Activated CD8-positive, alpha-beta memory T cell treated with anti-CD3 and anti-CD28 coated beads, Interleukin-2, amount 50 U/mL, for 4 hours (primary cell): Measurements from ENCODE around the gene VENTX.
A peak's percentile ranks its signal among the peaks of the same experiment; 100 is the strongest.

Experiments used
- DNase-seq: peaks from one replicate; pipeline ENCODE4 v3.0.0-alpha.2; 2020

The VENTX gene

DNA sequence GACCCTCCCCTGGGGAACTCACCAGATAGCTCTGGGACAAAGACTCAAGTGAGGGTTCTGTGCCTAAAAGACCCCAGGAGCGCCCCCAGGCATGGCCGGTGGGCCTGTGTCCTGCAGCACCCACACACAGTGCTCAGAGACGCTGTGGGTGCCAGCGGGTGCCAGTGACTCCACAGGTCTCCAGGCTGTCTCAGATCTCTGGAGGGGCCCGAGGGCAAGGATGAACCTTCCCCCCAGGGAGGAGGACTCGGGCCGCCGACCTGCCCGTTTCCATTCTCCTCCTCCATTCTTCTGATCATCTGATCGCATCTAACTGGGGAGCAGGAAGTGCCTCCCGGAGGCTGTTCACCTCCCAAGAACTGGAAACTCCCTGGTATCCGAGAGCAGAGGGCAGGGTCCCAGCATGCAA, 38.0 kb downstream of the VENTX start:
- peak; percentile 59 for DNase-seq

DNA sequence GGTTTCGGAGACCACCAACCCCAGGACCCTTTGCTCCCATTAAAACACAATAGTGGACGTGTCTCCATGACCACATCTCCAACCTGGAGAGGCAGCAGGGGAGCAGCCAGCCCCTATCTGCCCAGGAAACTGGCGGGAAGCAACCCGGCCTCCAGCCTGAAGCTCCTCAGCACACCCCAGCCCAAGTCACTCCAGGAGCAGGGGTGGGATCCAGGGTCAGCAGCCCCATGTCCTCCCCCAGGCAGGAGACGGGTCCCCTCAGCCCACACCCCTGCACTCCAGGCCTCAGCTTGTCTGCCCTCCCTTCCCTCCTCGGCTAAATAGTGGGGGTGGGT, 38.4 kb downstream of the VENTX start:
- DNase-seq, result no peak

DNA sequence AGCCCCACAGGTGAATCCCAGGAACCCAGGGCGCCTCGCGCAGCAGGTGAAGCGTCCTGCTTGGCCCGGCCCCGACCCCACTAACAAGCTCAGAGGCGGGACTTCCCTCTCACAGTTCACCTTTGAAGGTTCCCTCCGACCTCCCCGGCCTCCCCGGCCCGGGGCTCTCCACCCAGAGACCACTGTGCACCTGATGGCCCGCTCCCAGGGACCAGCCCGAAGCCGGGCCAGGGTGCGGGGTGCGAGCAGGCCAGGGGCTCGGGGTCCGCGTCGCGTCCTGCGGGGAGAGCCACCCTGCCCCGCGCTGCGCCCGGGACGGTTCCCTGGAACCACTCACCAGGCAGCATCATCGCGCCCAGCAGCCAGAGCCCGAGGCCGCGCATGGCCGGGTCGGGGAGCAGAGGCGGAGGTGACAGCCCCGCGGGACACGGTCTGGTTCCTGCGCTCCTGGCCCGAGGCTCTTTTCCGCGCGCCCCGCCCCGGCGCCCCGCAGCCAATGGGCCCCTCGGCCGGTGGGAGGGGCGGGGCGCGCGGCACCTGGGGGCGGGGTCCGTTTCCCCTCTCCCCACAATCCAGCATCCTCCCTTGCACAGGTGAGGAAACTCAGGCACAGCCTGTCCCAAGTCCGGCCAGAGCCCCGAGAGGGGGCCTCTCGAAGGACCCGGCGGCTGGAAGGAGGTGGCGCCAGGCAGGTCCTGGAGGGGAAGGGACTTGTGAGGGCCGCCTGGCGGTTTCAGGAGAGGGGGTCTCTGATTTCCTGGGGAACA, 39.0 kb downstream of the VENTX start, which contains the start of gene ADAM8:
TSS of gene ADAM8 (minus strand) at position 434 of the 767 bp plus-strand sequence. CDS start at position 383, 51 bp downstream.
- DNase-seq, result peak; percentile 67

DNA sequence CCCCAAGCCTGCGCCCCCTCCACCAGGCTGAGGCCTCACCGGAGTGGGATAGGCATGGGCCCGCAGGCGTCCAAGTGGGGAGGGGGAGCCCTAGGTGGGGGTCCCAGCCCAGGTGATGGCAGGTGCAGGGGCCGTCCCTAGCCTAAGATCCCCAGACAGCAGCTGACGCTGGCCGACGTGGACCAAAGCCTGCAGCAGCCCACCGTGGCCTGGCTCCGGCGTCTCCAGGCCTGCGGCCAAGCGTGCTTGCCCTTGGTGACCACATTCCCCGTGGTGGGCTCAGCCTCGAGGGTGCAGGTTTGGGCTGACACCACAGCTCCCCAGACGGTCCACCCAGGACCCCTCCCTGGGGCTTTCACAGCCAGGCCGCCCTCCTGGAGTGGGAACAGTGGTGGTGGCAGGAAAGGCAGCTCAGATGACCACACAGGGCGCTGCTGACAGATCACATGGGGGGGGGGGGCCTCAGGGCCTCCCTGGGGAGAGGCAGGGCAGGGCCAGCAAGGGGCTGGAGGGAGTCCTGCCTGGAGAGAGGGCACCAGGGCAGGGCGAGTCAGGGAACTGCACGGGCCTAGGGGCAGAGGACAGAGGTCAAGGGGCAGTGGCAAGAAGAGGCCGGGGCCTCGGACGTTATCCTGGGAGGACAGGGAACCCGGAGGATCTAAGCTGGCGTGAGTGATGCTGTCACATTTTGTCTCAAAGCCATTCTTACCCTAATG, 39.8 kb downstream of the VENTX start:
- DNase-seq, result no peak

DNA sequence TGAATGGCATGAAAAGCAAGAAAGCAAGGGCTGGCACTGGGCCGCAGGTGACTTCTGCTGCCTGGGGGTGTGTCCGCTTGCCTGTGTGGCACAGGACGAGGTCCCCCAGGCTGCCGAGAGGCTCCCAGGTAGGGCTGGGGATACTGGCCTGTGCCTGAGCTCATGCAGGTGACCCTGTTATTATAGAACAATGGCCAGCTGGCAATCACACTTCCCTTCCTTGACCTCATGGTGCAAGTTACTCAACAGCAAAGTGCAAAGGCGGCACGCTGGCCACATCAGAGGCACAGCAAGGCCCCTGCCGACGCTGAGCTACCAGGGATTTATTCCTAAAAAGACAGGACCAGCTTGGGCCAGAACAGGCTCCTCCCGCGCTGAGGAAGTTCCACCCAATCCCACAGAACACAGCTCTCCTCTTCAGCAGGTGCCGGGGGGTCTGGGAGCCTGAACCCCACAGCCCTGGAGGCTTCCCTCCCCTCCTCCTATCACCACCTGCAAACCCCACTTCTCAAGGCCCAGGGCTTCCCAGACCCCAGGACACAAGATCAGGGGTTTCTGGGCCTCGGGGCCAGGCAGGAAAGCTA, 40.4 kb downstream of the VENTX start:
- no peak for DNase-seq

DNA sequence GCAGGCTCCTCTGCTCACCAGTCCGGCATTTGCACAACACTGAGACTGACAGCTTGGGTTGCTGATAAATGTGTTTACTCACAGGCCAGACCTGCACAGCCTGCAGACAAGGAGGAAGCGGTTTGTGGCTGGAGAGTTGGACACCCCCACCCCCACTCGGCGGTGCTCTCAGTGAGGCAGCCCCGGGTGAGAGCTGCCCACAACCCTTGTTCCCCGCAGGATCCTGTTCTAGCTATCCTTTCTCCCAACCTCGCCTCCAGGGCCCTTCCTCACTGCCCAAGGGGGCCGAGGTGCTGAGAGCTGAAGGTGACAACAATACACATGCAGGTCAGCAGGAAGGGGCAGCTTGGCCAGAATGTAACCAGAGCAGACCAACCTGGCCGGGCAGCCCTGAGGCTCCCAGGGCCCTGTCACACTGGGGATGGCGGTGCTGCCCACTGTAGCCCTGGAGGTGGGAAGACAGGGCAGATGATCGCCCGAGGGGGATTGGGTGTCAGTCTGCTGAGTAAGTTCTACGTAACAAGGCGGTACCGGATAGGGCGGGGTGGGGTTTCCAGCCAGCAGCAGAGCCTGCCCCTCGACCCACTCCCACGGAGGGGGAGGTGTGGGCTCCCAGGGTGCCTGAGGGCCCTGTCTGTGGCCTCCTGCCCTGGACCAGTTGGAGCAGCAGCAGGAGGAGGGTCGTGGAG, 41.1 kb downstream of the VENTX start:
- DNase-seq, result peak; percentile 59

DNA sequence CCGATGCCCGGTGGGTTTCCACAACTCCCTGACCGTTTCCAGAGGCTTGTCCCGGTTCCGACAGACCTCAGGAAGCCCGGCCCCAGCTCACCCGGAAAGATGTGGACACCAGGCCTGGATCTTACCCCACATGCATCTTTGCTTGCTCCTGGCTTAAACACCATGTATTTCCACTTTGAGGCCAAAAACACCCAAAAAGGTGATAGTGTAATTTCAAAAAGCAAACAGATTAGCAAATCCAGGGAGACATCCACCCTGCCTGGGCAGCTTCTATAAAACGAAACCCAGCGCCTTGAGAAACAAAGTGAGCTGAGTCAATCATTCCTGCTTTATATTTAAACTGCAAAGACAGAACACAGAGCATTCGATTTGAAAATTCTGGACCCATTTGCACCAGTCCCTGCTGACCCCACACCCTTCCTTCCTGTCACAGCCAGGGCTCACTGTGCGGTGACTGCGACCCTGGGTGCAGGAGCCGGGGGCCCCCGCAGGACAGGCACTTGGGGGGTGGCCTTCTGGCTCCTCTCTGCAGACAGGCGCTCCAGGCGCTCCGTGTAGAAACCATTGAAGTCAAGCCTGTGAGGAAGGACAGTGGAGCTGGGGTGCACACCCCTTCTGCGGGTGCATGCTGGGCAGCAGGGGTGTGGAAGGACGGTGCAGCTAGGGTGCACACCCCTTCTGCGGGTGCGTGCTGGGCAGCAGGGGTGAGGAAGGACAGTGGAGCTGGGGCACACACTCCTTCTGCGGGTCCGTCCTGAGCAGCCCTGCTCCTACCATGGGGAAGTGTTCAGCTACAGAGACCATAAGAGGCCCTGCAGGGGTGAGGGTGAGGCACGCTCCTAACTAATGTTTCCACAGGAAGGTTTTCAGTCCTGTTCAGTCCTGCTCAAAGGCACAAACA, 41.9 kb downstream of the VENTX start:
- no peak for DNase-seq

DNA sequence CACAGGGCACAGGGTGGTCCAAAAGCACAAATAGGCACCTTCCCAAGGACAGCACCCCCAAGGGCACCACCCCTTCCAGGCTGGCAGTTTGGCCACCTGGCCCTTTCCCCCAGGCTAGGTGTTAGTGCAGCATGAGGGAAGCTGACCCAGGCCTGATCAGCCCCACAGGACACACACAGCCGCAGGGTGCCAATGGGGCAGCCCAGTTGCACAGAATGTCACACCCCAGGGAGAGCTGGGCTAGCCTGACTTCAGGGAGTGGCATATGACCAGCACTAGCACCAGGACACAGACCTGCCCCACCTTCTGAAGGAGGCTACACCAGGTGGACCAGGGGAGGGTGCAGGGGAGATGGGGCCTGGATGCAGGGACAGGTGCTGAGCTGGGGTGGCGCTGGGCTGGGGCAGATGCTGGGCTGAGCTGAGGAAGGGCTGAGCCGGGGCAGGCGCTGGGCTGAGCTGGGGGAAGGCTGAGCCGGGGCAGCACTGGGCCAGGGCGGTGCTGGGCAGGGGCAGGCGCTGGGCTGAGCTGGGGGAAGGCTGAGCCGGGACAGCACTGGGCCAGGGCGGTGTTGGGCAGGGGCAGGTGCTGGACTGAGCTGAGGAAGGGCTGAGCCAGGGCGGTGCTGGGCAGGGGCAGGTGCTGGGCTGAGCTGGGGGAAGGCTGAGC, 42.9 kb downstream of the VENTX start:
- no peak for DNase-seq

DNA sequence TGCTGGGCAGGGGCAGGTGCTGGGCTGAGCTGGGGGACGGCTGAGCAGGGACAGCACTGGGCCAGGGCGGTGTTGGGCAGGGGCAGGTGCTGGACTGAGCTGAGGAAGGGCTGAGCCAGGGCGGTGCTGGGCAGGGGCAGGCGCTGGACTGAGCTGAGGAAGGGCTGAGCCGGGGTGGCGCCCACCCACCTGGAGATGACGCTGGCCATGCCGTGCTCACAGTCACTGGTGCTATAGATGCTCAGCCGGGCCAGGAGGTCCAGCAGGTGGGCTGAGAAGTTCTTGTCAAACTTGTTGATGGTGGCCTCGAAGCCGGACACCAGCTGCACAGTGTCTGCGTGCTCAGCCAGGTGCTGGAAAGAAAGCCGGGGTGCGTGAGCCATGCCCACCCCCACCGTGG, 43.4 kb downstream of the VENTX start:
- no peak for DNase-seq

DNA sequence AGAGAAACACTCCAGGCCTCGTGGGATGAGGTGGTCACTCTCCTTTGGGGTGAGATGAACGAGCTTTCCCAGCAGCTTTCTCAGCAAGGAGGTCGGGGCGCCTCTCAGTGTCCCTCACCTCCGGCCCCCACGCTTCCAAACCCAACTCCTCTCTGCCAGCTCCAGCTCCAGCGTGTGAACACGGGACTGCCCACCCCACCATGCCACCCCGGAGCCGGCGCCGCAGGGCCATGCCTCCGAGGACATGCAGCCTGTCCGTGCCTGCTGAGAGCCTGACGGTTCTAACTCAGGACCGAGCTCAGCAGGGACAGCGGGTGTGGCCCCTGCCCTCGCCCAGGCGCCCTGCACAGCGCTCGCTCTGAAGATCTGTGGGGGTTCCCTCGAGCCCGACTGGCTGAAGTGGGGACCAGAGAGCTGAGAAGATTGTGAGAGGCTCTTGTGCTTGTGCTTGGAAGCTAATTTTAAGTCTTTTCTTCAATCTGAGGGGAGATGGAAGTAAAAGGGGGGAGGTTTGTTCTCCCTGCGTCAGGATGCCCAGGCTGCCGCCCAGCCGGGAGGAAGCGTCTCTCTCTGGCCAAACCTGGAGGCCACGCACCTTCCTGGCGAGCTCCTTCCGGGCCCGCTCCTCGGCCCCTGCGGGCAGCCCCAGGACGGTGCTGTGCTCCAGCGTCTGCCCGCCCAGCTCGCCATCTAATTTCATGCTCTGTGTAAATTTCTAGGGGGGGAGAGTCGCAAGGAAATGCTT, 44.1 kb downstream of the VENTX start:
- no peak for DNase-seq

DNA sequence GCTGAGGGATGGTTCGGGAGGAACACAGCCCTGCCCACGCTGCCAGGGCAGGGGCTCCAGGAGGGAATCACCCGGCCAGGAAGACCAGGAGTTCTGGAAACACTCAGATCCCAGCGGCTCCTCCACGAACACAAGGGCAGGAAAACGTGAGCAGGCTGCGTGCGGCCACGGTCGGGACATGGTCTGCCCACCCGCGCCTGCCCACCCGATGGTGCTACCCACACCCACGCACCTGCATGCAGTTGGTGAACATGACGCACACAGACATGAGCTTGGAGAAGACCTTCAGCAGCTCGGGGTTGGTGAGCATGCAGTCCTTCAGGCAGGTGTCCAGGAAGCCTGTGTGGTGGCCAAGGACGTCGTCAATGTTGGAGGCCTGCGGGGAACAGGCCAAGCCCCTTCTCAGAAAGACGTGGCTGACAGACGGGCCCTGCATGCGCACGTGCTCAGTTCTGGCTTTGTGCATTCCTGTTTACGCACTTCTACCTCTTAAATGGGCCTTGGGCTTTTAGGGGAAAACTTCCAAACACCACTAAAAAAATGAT, 45.3 kb downstream of the VENTX start:
- no peak for DNase-seq

DNA sequence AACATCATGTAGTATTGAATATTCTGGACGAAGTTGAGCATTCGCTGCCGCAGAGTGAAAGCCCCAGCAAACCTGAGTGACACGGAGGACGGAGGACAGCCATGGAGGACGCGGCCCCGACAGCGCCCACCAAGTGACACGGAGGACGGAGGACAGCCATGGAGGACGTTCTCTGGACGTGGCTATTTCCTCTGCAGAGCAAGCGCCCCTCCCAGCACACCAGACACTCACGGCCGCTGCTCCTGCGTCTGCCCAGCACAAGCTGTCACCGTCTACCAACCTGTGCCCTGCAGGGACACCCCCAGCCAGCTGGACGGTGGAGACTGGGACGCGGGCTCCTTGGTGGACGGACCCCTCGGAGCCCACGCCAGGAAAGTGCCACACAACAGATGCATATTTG, 46.3 kb downstream of the VENTX start:
- no peak for DNase-seq

DNA sequence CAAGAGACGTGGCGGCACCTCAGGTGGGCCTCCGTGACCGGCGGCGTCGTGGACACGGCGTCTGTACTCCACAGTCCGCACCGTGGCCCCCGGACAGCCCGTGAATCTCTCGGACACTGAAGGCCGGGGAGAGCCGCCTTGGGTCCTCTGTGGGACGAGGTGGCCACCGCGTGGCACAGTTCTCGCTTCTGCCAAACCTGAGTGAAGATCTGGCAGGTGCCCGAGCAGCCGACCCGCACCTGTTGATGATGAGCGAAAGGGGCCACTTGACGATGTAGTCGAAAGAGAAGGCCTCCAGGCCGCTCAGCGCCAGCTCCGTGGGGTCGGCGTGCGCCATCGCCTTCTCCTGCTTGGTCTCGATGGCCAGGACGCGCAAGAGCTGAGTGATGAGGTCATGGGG, 47.6 kb downstream of the VENTX start:
- DNase-seq, result no peak

DNA sequence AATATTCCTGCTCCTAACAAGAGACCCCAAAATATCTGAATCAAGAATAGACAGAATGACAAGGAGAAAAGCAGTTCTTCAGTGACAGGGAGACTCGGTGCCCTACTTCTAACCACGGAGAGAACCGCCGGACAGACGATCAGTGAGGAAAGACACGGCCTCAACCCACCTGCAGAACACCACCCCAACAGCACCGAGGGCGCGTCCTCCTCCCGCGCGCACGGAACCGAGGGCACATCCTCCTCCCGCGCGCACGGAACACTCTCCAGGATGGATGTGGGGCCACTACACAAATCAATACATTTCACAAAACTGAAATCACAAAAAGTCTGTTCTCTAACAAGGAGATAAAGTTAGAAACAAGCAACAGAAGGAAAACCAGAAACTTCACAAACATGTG, 48.7 kb downstream of the VENTX start:
- no peak for DNase-seq

DNA sequence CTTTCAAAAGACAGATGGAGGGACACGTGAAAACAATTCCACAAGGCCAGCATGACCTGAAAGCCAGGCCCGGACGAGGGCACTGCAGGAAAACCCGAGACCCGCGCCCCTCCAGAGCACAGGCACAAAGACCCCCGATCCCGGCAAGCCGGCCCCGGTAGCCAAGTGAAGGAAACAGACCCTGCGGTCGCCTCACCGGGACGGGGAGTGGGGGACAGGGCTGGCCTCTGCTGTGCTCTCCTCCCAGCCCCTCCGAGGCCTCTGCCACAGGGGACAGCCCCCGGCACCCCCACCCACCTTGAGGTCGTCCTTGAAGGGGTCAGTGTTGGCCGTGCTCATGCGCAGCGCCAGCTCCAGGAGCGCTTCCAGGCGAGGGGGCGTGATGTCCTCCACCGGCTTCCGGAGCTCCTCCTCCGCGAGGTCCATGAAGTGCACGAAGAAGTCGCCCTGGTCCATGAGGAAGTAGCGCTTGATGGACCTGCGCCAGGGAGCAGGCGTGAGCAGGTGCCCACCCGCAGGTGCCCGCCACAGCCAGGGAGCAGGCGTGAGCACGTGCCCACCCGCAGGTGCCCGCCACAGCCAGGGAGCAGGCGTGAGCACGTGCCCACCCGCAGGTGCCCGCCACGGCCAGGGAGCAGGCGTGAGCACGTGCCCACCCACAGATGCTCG, 50.3 kb downstream of the VENTX start:
- DNase-seq, result no peak

DNA sequence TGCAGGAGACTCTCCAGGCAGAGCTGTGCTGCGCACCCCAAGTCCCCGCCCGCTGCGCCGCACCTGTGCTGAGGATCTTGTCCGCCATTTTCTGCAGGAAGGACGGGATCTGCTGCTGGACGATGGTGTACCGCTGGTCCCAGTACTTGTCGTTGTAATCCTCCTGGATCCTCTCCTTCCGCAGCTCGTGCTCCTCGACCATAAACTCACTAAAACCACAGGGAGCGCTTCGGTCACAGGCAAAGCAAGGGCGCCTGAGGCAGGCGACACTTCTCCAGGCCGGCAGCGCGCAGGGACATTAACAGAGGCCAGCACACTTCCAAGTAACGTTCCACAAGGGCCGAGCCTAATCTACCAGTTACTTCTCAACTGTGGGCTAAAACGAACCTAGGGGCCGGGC, 52.1 kb downstream of the VENTX start:
- no peak for DNase-seq
